ENCODE results near the gene CUL3. TPM values are rescaled to one million over a fixed set of nuclear protein-coding genes. Genes with fewer than 3 reads are reported as not detected.

The CUL3 gene
- total RNA-seq, 1 donor from 2014 or later, result 104 TPM

- Mint-ChIP-seq H3K4me1 (ENCODE audit: low read depth) (no peaks in the 10 kb centered on the region), H3K9me3 (ENCODE audit: low read depth) (peaks cover 7% of the 10 kb centered on the region), H3K27ac (no peak overlapping the region), H3K4me3 (ENCODE audit: low read depth) (no peak overlapping the region), H3K36me3 (ENCODE audit: insufficient read depth) (no peaks in the 10 kb centered on the region), H3K27me3 (no peaks in the 10 kb centered on the region)
- no peak for TF ChIP-seq CTCF (IDR thresholded peaks at IDR 0.05; ENCODE audit: unreplicated experiment)
- DNase-seq (ENCODE audit: low spot score, unreplicated experiment), result no peak
These were observed 142.8 kb downstream of the CUL3 start for GRCh38 chr2:224442071-224442967.

- Mint-ChIP-seq H3K9me3 (ENCODE audit: low read depth) (peaks cover 7% of the 10 kb centered on the region), H3K4me3 (ENCODE audit: low read depth) (no peak overlapping the region), H3K4me1 (ENCODE audit: low read depth) (no peaks in the 10 kb centered on the region), H3K36me3 (ENCODE audit: insufficient read depth) (no peaks in the 10 kb centered on the region), H3K27me3 (no peaks in the 10 kb centered on the region), H3K27ac (no peak overlapping the region)
- no peak for DNase-seq (ENCODE audit: low spot score, unreplicated experiment)
- TF ChIP-seq CTCF (IDR thresholded peaks at IDR 0.05; ENCODE audit: unreplicated experiment), result no peak
These were observed 144.2 kb downstream of the CUL3 start for GRCh38 chr2:224440988-224441387.

- Mint-ChIP-seq H3K36me3 (ENCODE audit: insufficient read depth) (no peaks in the 10 kb centered on the region), H3K27ac (no peak overlapping the region), H3K4me1 (ENCODE audit: low read depth) (peaks cover under 1% of the 10 kb centered on the region), H3K4me3 (ENCODE audit: low read depth) (no peak overlapping the region), H3K27me3 (no peaks in the 10 kb centered on the region), H3K9me3 (ENCODE audit: low read depth) (peaks cover 7% of the 10 kb centered on the region)
- no peak for TF ChIP-seq CTCF (IDR thresholded peaks at IDR 0.05; ENCODE audit: unreplicated experiment)
- DNase-seq (ENCODE audit: low spot score, unreplicated experiment), result no peak
These were observed 146.4 kb downstream of the CUL3 start for GRCh38 chr2:224438726-224439125.

GRCh38 chr2:224436634-224437033 lies 148.5 kb downstream of the CUL3 start:
- Mint-ChIP-seq H3K27me3 (no peaks in the 10 kb centered on the region), H3K9me3 (ENCODE audit: low read depth) (peaks cover 4% of the 10 kb centered on the region), H3K4me3 (ENCODE audit: low read depth) (no peak overlapping the region), H3K27ac (no peak overlapping the region), H3K4me1 (ENCODE audit: low read depth) (peaks cover 3% of the 10 kb centered on the region), H3K36me3 (ENCODE audit: insufficient read depth) (no peaks in the 10 kb centered on the region)
- no peak for DNase-seq (ENCODE audit: low spot score, unreplicated experiment)
- TF ChIP-seq CTCF (IDR thresholded peaks at IDR 0.05; ENCODE audit: unreplicated experiment), result no peak

GRCh38 chr2:224434618-224435017 lies 150.5 kb downstream of the CUL3 start:
- Mint-ChIP-seq H3K27ac (no peak overlapping the region), H3K36me3 (ENCODE audit: insufficient read depth) (no peaks in the 10 kb centered on the region), H3K4me3 (ENCODE audit: low read depth) (no peak overlapping the region)

More at GRCh38 chr2:224434618-224435017, 150.5 kb downstream of the CUL3 start:
- no peak for DNase-seq (ENCODE audit: low spot score, unreplicated experiment)
- Mint-ChIP-seq H3K4me1 (ENCODE audit: low read depth) (peaks cover 3% of the 10 kb centered on the region), H3K27me3 (no peaks in the 10 kb centered on the region), H3K9me3 (ENCODE audit: low read depth) (peaks cover 6% of the 10 kb centered on the region)
- TF ChIP-seq CTCF (IDR thresholded peaks at IDR 0.05; ENCODE audit: unreplicated experiment), result no peak
